ENCODE measurements around the gene AP1M1. TPM values are rescaled to one million over a fixed set of nuclear protein-coding genes. Genes with fewer than 3 reads are reported as not detected.

The AP1M1 gene
- total and polyA plus RNA-seq, 2 of the 4 experiments (the other 2 are of a cell fraction), result 85.1 to 99.1 TPM

- no TSS peak for BruUV-seq (replicated peaks)
- Histone ChIP-seq H3K56ac (ENCODE audit: extremely low read depth, insufficient read depth, low read length) (peak overlapping the region; percentile 94), H2AK9ac (replicated peaks; ENCODE audit: low read depth, low read length, poor library complexity) (peak overlapping the region; percentile 97), H3K4me2 (ENCODE audit: low read depth, low read length) (peak overlapping the region; percentile 90), H2BK5ac (ENCODE audit: low read depth, low read length, poor library complexity, severe bottlenecking) (peak overlapping the region; percentile 91), H2BK120ac (ENCODE audit: low read depth, low read length) (peak overlapping the region; percentile 64), H3K14ac (replicated peaks; ENCODE audit: low read depth, low read length) (peak overlapping the region; percentile 78), H3K79me1 (ENCODE audit: low read depth in 1 of 2, low read length in 2 of 2) (peaks cover 2 to 41% of the 10 kb centered on the region in 2 experiments; a peak in 3 of 4 replicates), H4K8ac (ENCODE audit: low read depth in 2 of 2, low read length in 2 of 2) (peak overlapping the region; percentile 71 to 98), H2AK5ac (ENCODE audit: low read depth, low read length) (peak overlapping the region; percentile 88), H3K36me3 (ENCODE audit: control insufficient read depth, insufficient read depth, low read length) (peaks cover 18% of the 10 kb centered on the region), H3K27ac (ENCODE audit: insufficient read depth, low read length) (peak overlapping the region; percentile 82), H4K20me1 (ENCODE audit: insufficient read depth, low read length) (peaks cover 35% of the 10 kb centered on the region), H3K9me3 (ENCODE audit: control insufficient read depth, insufficient read depth, low read length) (no peaks in the 10 kb centered on the region), H3K4ac (ENCODE audit: low read depth, low read length) (peak overlapping the region; percentile 87), H3K23ac (ENCODE audit: low read depth, low read length) (peak overlapping the region; percentile 78), H3K4me1 (ENCODE audit: control insufficient read depth, insufficient read depth, low read length) (peaks cover 9% of the 10 kb centered on the region), H2BK15ac (ENCODE audit: low read depth, low read length) (peak overlapping the region; percentile 57; the same call in 1 of the 3 replicates), H3K9me1 (ENCODE audit: insufficient read depth, low read length) (peaks cover 24% of the 10 kb centered on the region), H3K4me3 (ENCODE audit: insufficient read depth, low read depth, low read length) (peak overlapping the region; percentile 47), H4K5ac (ENCODE audit: low read depth, low read length) (peak overlapping the region; percentile 93), H4K91ac (ENCODE audit: insufficient read depth, low read depth, low read length) (peak overlapping the region; percentile 90), H3K9ac (ENCODE audit: low read depth, low read length) (peak overlapping the region; percentile 79), H3K27me3 (ENCODE audit: control insufficient read depth, insufficient read depth, low read length) (no peaks in the 10 kb centered on the region), H3K18ac (ENCODE audit: low read depth, low read length) (peak overlapping the region; percentile 48), H2BK20ac (ENCODE audit: low read depth, low read length) (peak overlapping the region; percentile 23; the same call in 1 of the 2 replicates), H2AFZ (replicated peaks; ENCODE audit: low read length, poor library complexity) (peak overlapping the region; percentile 91)
- DNase-seq, result peak; percentile 92
- ATAC-seq (ENCODE audit: low read depth), result peak; percentile 48
- dilution Hi-C loops (cut with HindIII; ENCODE audit: low sequenced_read_pairs, unreplicated experiment), result no loop called here
- ChIA-PET CTCF (interaction anchor here (0.9 kb wide), 1 partner anchor 12 kb away, joined by 3 read pairs; the partner anchor contains the start of gene FAM32A), POLR2A (ENCODE audit: unreplicated experiment) (no interaction called here)
- in situ Hi-C loops (cut with MboI; ENCODE audit: low sequenced_read_pairs), result loop anchor here (25.0 kb wide), 4 partner anchors 360 to 1085 kb away; partner anchors contain the start of genes AKAP8L, CYP4F3 and SYDE1
- no CpG with 5 or more reads among the region's 2 CpGs for WGBS, 2 experiments (ENCODE audit: extremely low coverage in 2 of 2, insufficient read length in 1 of 2)
- intact Hi-C loops (cut with micrococcal nuclease), result loop anchor here (2.0 to 5.0 kb wide), 2 partner anchors 120 to 186 kb away; partner anchors contain the start of gene TPM4
- TF ChIP-seq RFX5 (IDR thresholded peaks at IDR 0.05; ENCODE audit: low read depth, low read length) (no peak), MXI1 (IDR thresholded peaks at IDR 0.05; ENCODE audit: borderline replicate concordance, low read depth, low read length) (no peak), CTCF (conservative IDR thresholded peaks at IDR 0.05; ENCODE audit: low read depth, low read length) (no peak), CHD1 (IDR thresholded peaks at IDR 0.05; ENCODE audit: low read depth, low read length) (no peak), CEBPB (IDR thresholded peaks at IDR 0.05; ENCODE audit: low read depth, low read length) (peak; percentile 70; the same call in 1 of the 2 replicates), NFE2L2 (IDR thresholded peaks at IDR 0.05; ENCODE audit: low read depth, low read length) (no peak), RAD21 (IDR thresholded peaks at IDR 0.05; ENCODE audit: low read length) (no peak), RCOR1 (IDR thresholded peaks at IDR 0.05; ENCODE audit: insufficient replicate concordance, low read length) (peak; percentile 72), SMC3 (IDR thresholded peaks at IDR 0.05; ENCODE audit: low read depth, low read length) (no peak), MAZ (IDR thresholded peaks at IDR 0.05; ENCODE audit: borderline replicate concordance, low read depth, low read length) (no peak), FOS (IDR thresholded peaks at IDR 0.05; ENCODE audit: low read depth, low read length) (peak; percentile 64), BHLHE40 (IDR thresholded peaks at IDR 0.05; ENCODE audit: low read depth, low read length) (peak; percentile 65), POLR2A (IDR thresholded peaks at IDR 0.05; ENCODE audit: low read depth, low read length) (no peak), MAFK (IDR thresholded peaks at IDR 0.05; ENCODE audit: low read depth, low read length) (peak; percentile 23; the same call in 1 of the 2 replicates)
- TF ChIP-seq, protein P1, sequence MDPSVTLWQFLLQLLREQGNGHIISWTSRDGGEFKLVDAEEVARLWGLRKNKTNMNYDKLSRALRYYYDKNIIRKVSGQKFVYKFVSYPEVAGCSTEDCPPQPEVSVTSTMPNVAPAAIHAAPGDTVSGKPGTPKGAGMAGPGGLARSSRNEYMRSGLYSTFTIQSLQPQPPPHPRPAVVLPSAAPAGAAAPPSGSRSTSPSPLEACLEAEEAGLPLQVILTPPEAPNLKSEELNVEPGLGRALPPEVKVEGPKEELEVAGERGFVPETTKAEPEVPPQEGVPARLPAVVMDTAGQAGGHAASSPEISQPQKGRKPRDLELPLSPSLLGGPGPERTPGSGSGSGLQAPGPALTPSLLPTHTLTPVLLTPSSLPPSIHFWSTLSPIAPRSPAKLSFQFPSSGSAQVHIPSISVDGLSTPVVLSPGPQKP (IDR thresholded peaks at IDR 0.05; ENCODE audit: borderline replicate concordance, low read depth, low read length), result no peak
- TF ChIP-seq, protein P2, sequence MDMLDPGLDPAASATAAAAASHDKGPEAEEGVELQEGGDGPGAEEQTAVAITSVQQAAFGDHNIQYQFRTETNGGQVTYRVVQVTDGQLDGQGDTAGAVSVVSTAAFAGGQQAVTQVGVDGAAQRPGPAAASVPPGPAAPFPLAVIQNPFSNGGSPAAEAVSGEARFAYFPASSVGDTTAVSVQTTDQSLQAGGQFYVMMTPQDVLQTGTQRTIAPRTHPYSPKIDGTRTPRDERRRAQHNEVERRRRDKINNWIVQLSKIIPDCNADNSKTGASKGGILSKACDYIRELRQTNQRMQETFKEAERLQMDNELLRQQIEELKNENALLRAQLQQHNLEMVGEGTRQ (IDR thresholded peaks at IDR 0.05; ENCODE audit: low read depth, low read length), result no peak
Measured at GRCh38 chr19:16197188-16197621, 506 bp upstream of the AP1M1 start.

Measured in IMR-90 (cell line).